Small intestine (tissue), 7 donors: ENCODE results near the gene FAM234B. TPM values are rescaled to one million over a fixed set of nuclear protein-coding genes. Genes with fewer than 3 reads are reported as not detected.

Source experiments
- DNase-seq, 2 donors: peaks; one replicate each; pipeline versions ENCODE4 v3.0.0 to v3.0.0-alpha.2; 2013
- FAIRE-seq: peaks from 2 replicates; lab custom pipeline; 2012; peaks lifted over from hg19 to GRCh38; lab: Jason Lieb, UNC
- H3K27ac ChIP-seq, 3 donors: one replicate each; pipeline ENCODE4 v1.5.1; 2013; ENCODE audit warnings: low read length in 2 of 3, mild to moderate bottlenecking in 2 of 3, control low read depth in 1 of 3, inconsistent platforms in 1 of 3, low read depth in 1 of 3, moderate library complexity in 1 of 3
- H3K27me3 ChIP-seq, 3 donors: one replicate each; pipeline ENCODE4 v1.6.1; 2013; ENCODE audit warnings: low read length in 3 of 3, inconsistent platforms in 1 of 3; ENCODE audit not compliant: control insufficient read depth in 3 of 3, insufficient read depth in 3 of 3
- H3K36me3 ChIP-seq, 3 donors: one replicate each; pipeline ENCODE4 v1.6.1; 2013; ENCODE audit warnings: low read length in 3 of 3, inconsistent platforms in 1 of 3, low read depth in 1 of 3, mild to moderate bottlenecking in 1 of 3, moderate library complexity in 1 of 3; ENCODE audit not compliant: control insufficient read depth in 3 of 3, insufficient read depth in 2 of 3
- H3K4me1 ChIP-seq, 3 donors: one replicate each; pipeline ENCODE4 v1.6.1; 2013; ENCODE audit warnings: low read length in 2 of 3, inconsistent platforms in 1 of 3, low read depth in 1 of 3, mild to moderate bottlenecking in 1 of 3, moderate library complexity in 1 of 3; ENCODE audit not compliant: control insufficient read depth in 3 of 3, insufficient read depth in 2 of 3
- H3K4me3 ChIP-seq, 3 donors: one replicate each; pipeline ENCODE4 v1.5.1; 2013; ENCODE audit warnings: low read length in 3 of 3, control low read depth in 1 of 3, inconsistent platforms in 1 of 3, low read depth in 1 of 3, mild to moderate bottlenecking in 1 of 3, moderate library complexity in 1 of 3
- H3K9me3 ChIP-seq, 2 donors: one replicate each; pipeline ENCODE4 v1.6.1; 2013; ENCODE audit warnings: low read depth in 1 of 2, low read length in 1 of 2; ENCODE audit not compliant: control insufficient read depth in 2 of 2, insufficient read depth in 1 of 2
- WGBS, 3 donors: extraction: QIAGEN DNeasy Blood & Tissue Kit; methylation state at CpG; one replicate each; pipeline ENCODE4 v1.1.7; 2013; 5-methylcytosine and 5-hydroxymethylcytosine counted together
- polyA plus RNA-seq, 4 donors: library from polyadenylated mRNA; stranded (reverse) in 3 of 4; unstranded in 1 of 4; fragments of 200-250 nt in 3 of 4; fragments of 120-200 nt in 1 of 4; gene quantifications; one replicate each; pipeline versions ENCODE4 v1.2.1 to v1.2.3, GENCODE V29; 2013
- donor health status: healthy with polysubstance abuse.
- donor health status: control.
- donor health status: control.
- donor health status: Bipolar disorder and iron deficiency.
- donor health status: healthy.

FAM234B gene
- polyA plus RNA-seq, 4 donors = 0.45 to 7.8 (median 1.4) TPM

DNA sequence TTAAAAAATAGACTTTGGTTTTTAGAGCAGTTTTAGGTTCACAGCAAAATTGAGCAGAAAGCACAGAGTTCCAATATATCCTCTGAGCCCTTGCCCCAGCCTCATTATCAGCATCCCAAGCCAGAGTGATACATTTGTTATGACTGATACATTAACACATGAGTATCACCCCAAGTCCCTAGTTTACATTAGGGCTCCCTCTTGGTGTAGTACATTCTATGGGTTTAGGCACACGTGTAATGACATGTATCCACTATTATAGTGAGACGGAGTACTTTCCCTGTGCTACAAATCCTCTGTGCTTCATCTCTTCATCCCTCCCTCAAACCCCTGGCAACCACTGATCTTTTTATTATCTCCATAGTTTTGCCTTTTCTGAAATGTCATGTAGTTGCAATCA lies 81.8 kb downstream of the FAM234B start:
- no peaks in the 10 kb centered on the region for H3K27me3 ChIP-seq
- H3K4me1 ChIP-seq = peaks cover 0 to 4% (median 0%) of the 10 kb centered on the region in 3 donors
- no peak for FAIRE-seq
- no peaks in the 10 kb centered on the region for H3K9me3 ChIP-seq
- 81 to 92% (median 91%) methylated on average over 2 of the region's 2 CpGs for WGBS, 3 donors
- no peak overlapping the region for H3K4me3 ChIP-seq
- DNase-seq = no peak
- no peak overlapping the region for H3K27ac ChIP-seq
- H3K36me3 ChIP-seq = no peaks in the 10 kb centered on the region

- peaks cover 0 to 4% (median 0%) of the 10 kb centered on the region in 3 donors for H3K4me1 ChIP-seq
- H3K9me3 ChIP-seq = no peaks in the 10 kb centered on the region
- no peak for DNase-seq
- H3K27me3 ChIP-seq = no peaks in the 10 kb centered on the region
- no peak overlapping the region for H3K4me3 ChIP-seq
- no peaks in the 10 kb centered on the region for H3K36me3 ChIP-seq
- 84 to 90% (median 88%) methylated on average over 3 of the region's 3 CpGs for WGBS, 3 donors
- no peak overlapping the region for H3K27ac ChIP-seq
- no peak for FAIRE-seq
Observed at GRCh38 chr12:13126494-13126893, 82.3 kb downstream of the FAM234B start.

- FAIRE-seq (no peak), DNase-seq (no peak)
- 42 to 52% (median 48%) methylated on average over 5 of the region's 5 CpGs for WGBS, 3 donors
- Histone ChIP-seq H3K27ac (no peak overlapping the region), H3K9me3 (no peaks in the 10 kb centered on the region), H3K4me3 (no peak overlapping the region), H3K4me1 (peaks cover 0 to 4% (median 0%) of the 10 kb centered on the region in 3 donors), H3K36me3 (no peaks in the 10 kb centered on the region), H3K27me3 (no peaks in the 10 kb centered on the region)
Observed at GRCh38 chr12:13127444-13127843, 83.3 kb downstream of the FAM234B start.

GRCh38 chr12:13128291-13128965 lies 84.2 kb downstream of the FAM234B start:
- no peak overlapping the region for H3K4me3 ChIP-seq
- WGBS, 3 donors = 86 to 92% (median 89%) methylated on average over 8 of the region's 8 CpGs
- H3K9me3 ChIP-seq = no peaks in the 10 kb centered on the region
- FAIRE-seq (no peak), DNase-seq (no peak)
- H3K4me1 ChIP-seq = peaks cover 0 to 4% (median 0%) of the 10 kb centered on the region in 3 donors
- H3K36me3 ChIP-seq = no peaks in the 10 kb centered on the region
- no peak overlapping the region for H3K27ac ChIP-seq
- H3K27me3 ChIP-seq = no peaks in the 10 kb centered on the region

GRCh38 chr12:13130981-13131380 lies 86.8 kb downstream of the FAM234B start:
- no peaks in the 10 kb centered on the region for H3K9me3 ChIP-seq
- no peak overlapping the region for H3K4me3 ChIP-seq
- H3K4me1 ChIP-seq = peaks cover 0 to 22% (median 0%) of the 10 kb centered on the region in 3 donors
- H3K27ac ChIP-seq = no peak overlapping the region
- H3K36me3 ChIP-seq = no peaks in the 10 kb centered on the region
- H3K27me3 ChIP-seq = no peaks in the 10 kb centered on the region
- FAIRE-seq (no peak), DNase-seq (no peak)
- WGBS, 3 donors = 54 to 63% (median 54%) methylated on average over 3 of the region's 3 CpGs

Other genes starting within 250 kb of the FAM234B start
- 10 to 100 TPM; 25.5 to 52.7 (median 33.6) TPM for gene DDX47, start 231.0 kb upstream of the FAM234B start, polyA plus RNA-seq
- 10 to 100 TPM; 13.2 to 29.9 (median 22.2) TPM for gene GPRC5A, start 152.8 kb upstream of the FAM234B start, polyA plus RNA-seq
- gene GPRC5D, start 92.2 kb upstream of the FAM234B start, polyA plus RNA-seq = 1 to 10 TPM in 1 of 4 donors, under 1 TPM in 1, not detected in 2; 0.22 to 1.4 TPM
- gene HEBP1, start 44.1 kb upstream of the FAM234B start, polyA plus RNA-seq = 100 to 1,000 TPM; 214 to 642 (median 428) TPM
- gene GSG1, start 59.3 kb downstream of the FAM234B start, polyA plus RNA-seq = 10 to 100 TPM in 1 of 4 donors, 1 to 10 TPM in 2, under 1 TPM in 1; 0.85 to 13.2 (median 3.4) TPM
- gene EMP1, start 152.3 kb downstream of the FAM234B start, polyA plus RNA-seq = 10 to 100 TPM; 11.6 to 65.9 (median 22.9) TPM